AG04449 (cell line): ENCODE results near the gene AIG1.

Experiments
- CTCF ChIA-PET: fragments of 350-600 bp; formaldehyde crosslinking; extraction: SDS; loops from one replicate; lab custom pipeline; 2021; ENCODE audit warnings: antibody characterized with exemption; lab: Yijun Ruan, JAX
- POLR2A ChIA-PET: fragments of 400-600, 350-600 bp; formaldehyde crosslinking; extraction: SDS; loops from one replicate; lab custom pipeline; 2020; ENCODE audit warnings: antibody characterized with exemption, inconsistent platforms; lab: Yijun Ruan, JAX
- DNase-seq: peaks from one replicate; pipeline ENCODE4 v3.0.0-alpha.2; 2010; ENCODE audit warnings: low read depth, low spot score
- H3K4me3 ChIP-seq: 2 replicates; pipeline ENCODE4 v1.5.1; 2011; ENCODE audit warnings: low read depth, mild to moderate bottlenecking, control low read depth, low read length
- TF ChIP-seq, protein P1 (sequence below): IDR thresholded peaks from one replicate; pipeline ENCODE4 v1.5.1; 2011; ENCODE audit warnings: mild to moderate bottlenecking, moderate library complexity, low read length, control low read depth, inconsistent platforms; ENCODE audit not compliant: insufficient read depth; ENCODE audit errors: missing control alignments

Gene AIG1

DNA sequence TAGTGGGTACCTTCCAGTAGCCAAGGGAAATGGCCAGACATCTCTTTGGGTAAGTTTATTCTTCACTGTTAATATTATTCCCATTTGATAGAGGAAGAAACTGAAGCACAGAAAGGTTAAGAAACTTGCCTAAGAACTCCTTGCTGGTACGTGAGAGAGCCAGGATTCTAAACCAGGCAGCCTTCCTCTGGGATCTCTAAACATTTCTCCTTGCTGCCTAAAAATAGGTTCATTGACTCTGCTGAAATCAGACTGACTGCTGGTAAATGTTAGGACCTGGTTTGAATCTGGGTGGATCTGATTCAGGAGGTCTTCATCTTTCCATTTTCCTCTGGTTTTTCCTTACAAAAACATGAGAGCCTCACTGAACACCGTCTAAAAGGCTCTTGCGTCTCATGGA lies 186.9 kb downstream of the AIG1 start:
- POLR2A ChIA-PET, result no interaction called here
- CTCF ChIA-PET, result interaction anchor here (0.6 kb wide), 1 partner anchor 681 kb away, joined by 3 read pairs; no protein-coding TSS in a partner anchor
- TF ChIP-seq, protein P1, sequence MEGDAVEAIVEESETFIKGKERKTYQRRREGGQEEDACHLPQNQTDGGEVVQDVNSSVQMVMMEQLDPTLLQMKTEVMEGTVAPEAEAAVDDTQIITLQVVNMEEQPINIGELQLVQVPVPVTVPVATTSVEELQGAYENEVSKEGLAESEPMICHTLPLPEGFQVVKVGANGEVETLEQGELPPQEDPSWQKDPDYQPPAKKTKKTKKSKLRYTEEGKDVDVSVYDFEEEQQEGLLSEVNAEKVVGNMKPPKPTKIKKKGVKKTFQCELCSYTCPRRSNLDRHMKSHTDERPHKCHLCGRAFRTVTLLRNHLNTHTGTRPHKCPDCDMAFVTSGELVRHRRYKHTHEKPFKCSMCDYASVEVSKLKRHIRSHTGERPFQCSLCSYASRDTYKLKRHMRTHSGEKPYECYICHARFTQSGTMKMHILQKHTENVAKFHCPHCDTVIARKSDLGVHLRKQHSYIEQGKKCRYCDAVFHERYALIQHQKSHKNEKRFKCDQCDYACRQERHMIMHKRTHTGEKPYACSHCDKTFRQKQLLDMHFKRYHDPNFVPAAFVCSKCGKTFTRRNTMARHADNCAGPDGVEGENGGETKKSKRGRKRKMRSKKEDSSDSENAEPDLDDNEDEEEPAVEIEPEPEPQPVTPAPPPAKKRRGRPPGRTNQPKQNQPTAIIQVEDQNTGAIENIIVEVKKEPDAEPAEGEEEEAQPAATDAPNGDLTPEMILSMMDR, result no peak
- H3K4me3 ChIP-seq, result no peak overlapping the region
- no peak for DNase-seq

DNA sequence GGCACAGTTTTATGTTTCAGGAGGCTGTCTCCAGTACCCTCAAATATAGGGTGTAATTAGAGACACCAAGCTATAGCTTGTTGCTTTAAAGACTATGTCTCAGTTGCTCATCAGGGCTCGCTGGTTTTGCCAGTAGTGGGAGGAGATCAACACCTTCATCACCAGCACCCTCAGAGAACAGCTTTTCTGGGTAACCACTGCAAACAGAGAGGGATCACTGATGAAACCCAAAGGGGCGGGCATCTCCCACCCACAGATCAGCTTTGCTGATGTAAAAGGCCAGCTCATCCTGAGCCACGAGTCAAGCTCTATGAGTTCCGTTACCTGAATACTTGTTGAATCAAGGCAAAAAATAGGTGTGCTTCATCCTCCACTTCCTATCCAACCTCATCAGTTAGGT lies 187.7 kb downstream of the AIG1 start:
- TF ChIP-seq, protein P1, result no peak
- H3K4me3 ChIP-seq, result no peak overlapping the region
- ChIA-PET POLR2A (no interaction called here), CTCF (no interaction called here)
- DNase-seq, result no peak

DNA sequence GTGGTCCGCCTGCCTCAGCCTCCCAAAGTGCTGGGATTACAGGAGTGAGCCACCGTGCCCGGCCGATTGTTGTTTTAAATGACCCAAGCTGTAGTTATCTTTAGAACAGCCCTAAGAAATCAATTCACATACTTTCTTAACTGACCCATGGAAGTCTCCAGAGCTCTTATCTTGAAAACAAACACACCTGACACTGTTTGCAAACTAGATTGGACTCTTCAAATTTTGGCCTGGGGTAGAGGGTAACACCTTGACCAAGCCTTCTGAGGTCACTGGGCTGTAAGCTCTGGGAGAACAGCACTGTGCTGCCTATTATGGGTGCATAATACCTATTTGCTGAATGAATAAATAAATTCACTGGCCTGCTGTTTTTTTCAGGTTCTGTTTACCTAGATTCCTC lies 190.6 kb downstream of the AIG1 start:
- H3K4me3 ChIP-seq, result no peak overlapping the region
- TF ChIP-seq, protein P1, result no peak
- DNase-seq, result no peak
- ChIA-PET POLR2A (no interaction called here), CTCF (interaction anchor here (0.8 to 1.2 kb wide), 2 partner anchors 14 to 20 kb away, joined by 3 read pairs; no protein-coding TSS in a partner anchor)

DNA sequence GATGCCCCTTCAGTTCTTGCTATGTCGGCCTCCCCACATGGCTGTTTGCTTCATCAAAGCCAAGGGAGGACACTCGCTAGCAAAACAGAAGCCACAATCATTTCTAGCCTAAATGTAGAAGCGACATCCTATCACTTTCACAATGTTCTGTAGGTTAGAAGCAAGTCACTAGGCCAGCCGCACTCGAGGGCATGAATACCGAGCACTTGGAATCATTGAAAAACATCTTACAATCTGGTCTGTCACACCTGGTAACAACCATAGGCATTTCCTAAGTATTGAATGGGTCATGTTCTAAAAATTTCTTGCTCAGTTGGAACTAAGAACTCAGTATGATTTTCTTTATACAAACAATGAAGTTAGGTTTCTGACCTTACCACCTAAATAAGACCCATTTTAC lies 192.3 kb downstream of the AIG1 start:
- DNase-seq, result no peak
- ChIA-PET POLR2A (no interaction called here), CTCF (no interaction called here)
- no peak overlapping the region for H3K4me3 ChIP-seq
- TF ChIP-seq, protein P1, result no peak

DNA sequence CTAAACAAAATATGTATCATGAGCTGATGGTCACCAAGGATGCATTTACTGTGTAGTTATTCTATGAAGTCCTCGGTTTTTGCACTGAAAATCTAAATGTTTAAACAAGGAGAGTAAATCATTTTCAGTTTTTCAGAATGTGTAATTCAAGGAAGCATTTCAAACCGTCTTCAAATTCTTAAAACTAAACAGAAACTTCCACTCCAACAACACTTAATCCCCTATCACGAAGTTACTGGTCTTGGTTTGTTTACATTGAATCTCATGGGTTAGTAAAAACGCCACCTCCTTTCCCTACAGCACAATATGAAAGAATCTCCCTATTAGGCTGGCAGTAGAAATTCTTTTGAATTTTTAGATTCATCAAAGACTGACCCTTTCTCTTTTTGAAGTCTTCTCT lies 192.9 kb downstream of the AIG1 start:
- H3K4me3 ChIP-seq, result no peak overlapping the region
- CTCF ChIA-PET, result no interaction called here
- POLR2A ChIA-PET, result no interaction called here
- DNase-seq, result no peak
- TF ChIP-seq, protein P1, result no peak

DNA sequence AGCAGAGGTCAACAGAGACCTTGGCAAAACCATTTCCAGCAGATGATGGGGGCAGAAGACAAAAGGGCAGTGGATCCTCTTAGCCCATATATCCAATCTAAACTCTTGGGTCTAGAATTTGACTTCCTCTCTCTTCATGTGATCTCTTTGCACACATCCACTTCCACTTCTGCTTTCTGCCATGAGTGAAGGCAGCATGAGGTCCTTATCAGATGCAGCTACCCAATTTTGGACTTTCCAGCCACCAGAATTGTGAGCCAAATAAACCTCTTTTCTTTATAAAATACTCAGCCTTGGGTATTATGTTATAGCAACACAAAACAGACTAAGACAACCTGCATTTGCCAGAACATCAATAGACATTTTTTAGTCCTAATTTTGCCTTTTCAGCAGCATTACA lies 198.3 kb downstream of the AIG1 start:
- no peak for DNase-seq
- ChIA-PET CTCF (no interaction called here), POLR2A (no interaction called here)
- TF ChIP-seq, protein P1, result no peak
- H3K4me3 ChIP-seq, result no peak overlapping the region
